ENCODE results near the gene PHACTR3. TPM values are rescaled to one million over a fixed set of nuclear protein-coding genes. Genes with fewer than 3 reads are reported as not detected.

Gene PHACTR3
- total and polyA plus RNA-seq, 2 of the 8 experiments (the other 6 are each of a cell fraction or from before 2014, with no cell fraction given): 0.05 to 0.13 TPM

DNA sequence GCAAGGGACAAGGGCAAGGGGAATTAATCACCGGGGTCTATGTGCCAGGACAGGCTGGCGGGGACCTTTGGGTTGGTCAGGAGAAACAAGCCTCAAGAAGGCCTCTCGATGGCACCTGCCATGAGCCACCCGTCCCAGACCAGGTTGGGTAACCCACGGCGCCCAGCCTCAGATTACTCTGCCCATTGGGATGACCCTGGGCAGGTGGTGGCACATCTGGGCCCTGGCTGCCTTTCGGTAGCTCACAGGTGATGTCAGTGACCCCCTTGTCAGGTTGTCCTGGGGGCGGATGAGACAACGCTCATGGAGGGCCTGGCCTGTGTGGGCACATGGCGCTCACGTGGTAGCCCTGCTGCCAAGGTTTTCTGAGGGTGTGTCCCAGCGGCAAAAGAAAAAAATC, 176.9 kb downstream of the PHACTR3 start:
- Histone ChIP-seq H3K9ac (replicated peaks in 1 of 4; ENCODE audit: extremely low read depth in 1 of 4, low read depth in 3 of 4, low read length in 3 of 4) (no peak overlapping the region), H2BK5ac (ENCODE audit: low read depth, low read length) (no peak overlapping the region), H2AK5ac (ENCODE audit: low read depth, low read length) (no peak overlapping the region), H3K27ac (ENCODE audit: low read depth, low read length) (no peak overlapping the region), H3K4me1 (replicated peaks in 1 of 4; ENCODE audit: control insufficient read depth in 3 of 4, insufficient read depth in 4 of 4, low read length in 3 of 4) (no peaks in the 10 kb centered on the region), H3K23me2 (ENCODE audit: low read depth, low read length) (no peaks in the 10 kb centered on the region), H3K36me3 (ENCODE audit: control insufficient read depth in 2 of 4, insufficient read depth in 4 of 4, low read length in 3 of 4) (peaks cover 0 to 2% (median under 1%) of the 10 kb centered on the region in 4 experiments; a peak in 2 of 8 replicates), H3K9me3 (ENCODE audit: insufficient read depth in 2 of 2, low read depth in 1 of 2, low read length in 1 of 2) (peaks cover 70 to 84% of the 10 kb centered on the region in 2 experiments), H3K4ac (replicated peaks; ENCODE audit: insufficient read length, low read depth, low read length) (no peak overlapping the region), H4K5ac (ENCODE audit: insufficient read length, low read depth, low read length) (no peak overlapping the region), H3K27me3 (replicated peaks in 1 of 4; ENCODE audit: control insufficient read depth in 3 of 4, extremely low read depth in 1 of 4, insufficient read depth in 3 of 4, low read length in 3 of 4) (no peaks in the 10 kb centered on the region), H3K18ac (ENCODE audit: extremely low read depth, low read length) (no peak overlapping the region), H2AFZ (ENCODE audit: low read length) (no peak overlapping the region), H3K79me2 (ENCODE audit: control insufficient read depth in 1 of 2, insufficient read depth in 2 of 2, low read length in 2 of 2) (no peaks in the 10 kb centered on the region), H2BK120ac (replicated peaks; ENCODE audit: low read depth, low read length) (no peak overlapping the region), H2BK15ac (ENCODE audit: low read length) (no peak overlapping the region), H3K56ac (replicated peaks; ENCODE audit: insufficient read length, low read depth, low read length) (no peak overlapping the region), H4K8ac (ENCODE audit: extremely low read depth, insufficient read depth, low read length) (no peak overlapping the region), H4K91ac (replicated peaks; ENCODE audit: insufficient read length, low read length) (no peak overlapping the region), H3K4me3 (ENCODE audit: extremely low read depth in 1 of 4, insufficient read depth in 2 of 4, low read depth in 3 of 4, low read length in 4 of 4) (no peak overlapping the region), H3K4me2 (ENCODE audit: insufficient read depth in 1 of 2, low read depth in 2 of 2, low read length in 2 of 2) (no peak overlapping the region), H3K14ac (ENCODE audit: insufficient read length) (no peak overlapping the region), H3K23ac (ENCODE audit: insufficient read length) (no peak overlapping the region), H3K79me1 (ENCODE audit: low read depth, low read length) (no peaks in the 10 kb centered on the region), H4K20me1 (replicated peaks in 1 of 2; ENCODE audit: control insufficient read depth in 1 of 2, insufficient read depth in 2 of 2, low read length in 2 of 2) (no peaks in the 10 kb centered on the region), H2BK20ac (ENCODE audit: low read length) (no peak overlapping the region), H2BK12ac (ENCODE audit: low read depth, low read length) (no peak overlapping the region)
- 90% methylated on average over 12 of the region's 12 CpGs; no CpG with 5 or more reads in 1 of the 2 experiments for WGBS, 2 experiments (ENCODE audit: extremely low coverage in 1 of 2, insufficient coverage in 1 of 2, insufficient read length in 1 of 2, insufficient replicate concordance in 2 of 2, low coverage in 1 of 2, low lambda C conversion rate in 2 of 2, missing lambda C conversion rate in 1 of 2)
- POLR2A ChIA-PET (ENCODE audit: partially characterized antibody): no interaction called here
- FAIRE-seq (no peak), DNase-seq (ENCODE audit: low read depth in 1 of 2, low spot score in 2 of 2) (no peak)
- CTCF ChIA-PET (ENCODE audit: partially characterized antibody): no interaction called here
- no peak for TF ChIP-seq FOSL1 (IDR thresholded peaks at IDR 0.05; ENCODE audit: insufficient read depth, low read depth, low read length)
- TF ChIP-seq BRCA1 (IDR thresholded peaks at IDR 0.05; ENCODE audit: low read depth, low read length): no peak
- TF ChIP-seq JUND (IDR thresholded peaks at IDR 0.05; ENCODE audit: low read length): no peak
- no peak for TF ChIP-seq SIN3A (conservative IDR thresholded peaks at IDR 0.05 in 1 of 2, IDR thresholded peaks at IDR 0.05 in 1 of 2; ENCODE audit: low read depth in 1 of 2, low read length in 2 of 2)
- TF ChIP-seq EZH2 (IDR thresholded peaks at IDR 0.05; ENCODE audit: low read depth, low read length, severe bottlenecking): no peak
- no peak for TF ChIP-seq KDM1A (IDR thresholded peaks at IDR 0.05; ENCODE audit: borderline replicate concordance, low read length)
- TF ChIP-seq SRF (IDR thresholded peaks at IDR 0.05; ENCODE audit: low read depth, low read length): no peak
